K562 (cell line): ENCODE measurements around the gene ANO4. TPM values are rescaled to one million over a fixed set of nuclear protein-coding genes. Genes with fewer than 3 reads are reported as not detected.

Source experiments
- ATAC-seq: fragments of 200-7000 bp; cut with Tn5 transposase; 3 replicates; pipeline ENCODE4 v1.9.1; 2020; ENCODE audit warnings: moderate library complexity
- BruUV-seq: library from RNA; stranded (reverse); fragments of 400-500 nt; replicated peaks from 2 replicates; lab custom pipeline; 2021; lab: Mats Ljungman, UMichigan
- CTCF ChIA-PET: fragments of 300-600 bp; formaldehyde crosslinking; extraction: SDS; loops from one replicate; lab custom pipeline; 2021; ENCODE audit warnings: low intra/inter-chr PET ratio; lab: Yijun Ruan, JAX
- POLR2A ChIA-PET: fragments of 300-600, 350-650 bp; sonication (Branson Sonifier 250); formaldehyde crosslinking; extraction: SDS; loops from one replicate; lab custom pipeline; 2021; ENCODE audit warnings: antibody characterized with exemption, inconsistent platforms; lab: Yijun Ruan, JAX
- DNase-seq, 4 experiments: peaks; one replicate each; pipeline versions ENCODE4 v3.0.0 to v3.0.0-alpha.2; 2011 to 2018; ENCODE audit warnings: low spot score in 3 of 4, mixed read lengths in 3 of 4; ENCODE audit errors: extremely low read depth in 1 of 4
- FAIRE-seq: peaks from 2 replicates; lab custom pipeline; 2011; peaks lifted over from hg19 to GRCh38; lab: Jason Lieb, UNC
- H2AFZ ChIP-seq: 2 replicates; pipeline ENCODE4 v1.6.0; 2011; ENCODE audit warnings: low read depth, low read length, control low read depth, inconsistent platforms
- H3K27ac ChIP-seq: fragments of 200-600 bp; 3 replicates; pipeline ENCODE4 v1.8.0; 2011; ENCODE audit warnings: low read depth, mild to moderate bottlenecking, control low read depth, inconsistent platforms, low read length, moderate library complexity, mixed read lengths; ENCODE audit errors: extremely low read depth
- H3K27me3 ChIP-seq, 2 experiments: fragments of 300-600 bp in 1 of 2; 2 replicates in 1 of 2; 3 replicates in 1 of 2; pipeline versions ENCODE4 v1.6.0 to v1.8.0; 2011; ENCODE audit warnings: inconsistent platforms in 2 of 2, low read length in 2 of 2, mild to moderate bottlenecking in 1 of 2, mixed read lengths in 1 of 2, moderate library complexity in 1 of 2; ENCODE audit not compliant: control insufficient read depth in 2 of 2, insufficient read depth in 2 of 2
- H3K36me3 ChIP-seq: fragments of 300-600 bp; 3 replicates; pipeline ENCODE4 v1.8.0; 2011; ENCODE audit warnings: mild to moderate bottlenecking, low read length, inconsistent platforms; ENCODE audit not compliant: control insufficient read depth, insufficient read depth
- H3K4me1 ChIP-seq, 2 experiments: fragments of 200-600 bp in 1 of 2; replicated peaks in 1 of 2; 2 replicates in 1 of 2; 3 replicates in 1 of 2; pipeline versions ENCODE4 v1.5.1 to v1.8.0; 2011; ENCODE audit warnings: inconsistent platforms in 2 of 2, low read length in 2 of 2, mild to moderate bottlenecking in 1 of 2, mixed read lengths in 1 of 2, moderate library complexity in 1 of 2; ENCODE audit not compliant: control insufficient read depth in 2 of 2, insufficient read depth in 2 of 2
- H3K4me2 ChIP-seq: 2 replicates; pipeline ENCODE4 v1.6.1; 2011; ENCODE audit warnings: low read length, control low read depth, inconsistent platforms, mixed read lengths; ENCODE audit not compliant: insufficient read depth
- H3K4me3 ChIP-seq: fragments of 200-600 bp; sonication (generic), shearing (Covaris generic); 2 replicates; pipeline ENCODE4 v1.5.1; 2016; ENCODE audit warnings: control low read depth, inconsistent platforms
- H3K79me2 ChIP-seq: fragments of 200-600 bp; 3 replicates; pipeline ENCODE4 v1.8.0; 2011; ENCODE audit warnings: low read length, inconsistent platforms; ENCODE audit not compliant: control insufficient read depth, insufficient read depth
- H3K9ac ChIP-seq, 2 experiments: 2 replicates each; pipeline versions ENCODE4 v1.6.0 to v1.6.1; 2011; ENCODE audit warnings: low read depth in 2 of 2, low read length in 2 of 2, control low read depth in 1 of 2, inconsistent platforms in 1 of 2, mild to moderate bottlenecking in 1 of 2, mixed read lengths in 1 of 2; ENCODE audit not compliant: insufficient read depth in 1 of 2
- H3K9me1 ChIP-seq: one replicate; pipeline ENCODE4 v1.6.0; 2011; ENCODE audit warnings: inconsistent platforms, mild to moderate bottlenecking, low read length, moderate library complexity; ENCODE audit not compliant: control insufficient read depth, insufficient read depth
- H3K9me3 ChIP-seq: replicated peaks from 2 replicates; pipeline ENCODE4 v1.5.1; 2011; ENCODE audit warnings: low read depth, low read length, inconsistent platforms; ENCODE audit not compliant: control insufficient read depth, insufficient read depth
- H4K20me1 ChIP-seq: replicated peaks from 2 replicates; pipeline ENCODE4 v1.6.1; 2011; ENCODE audit warnings: low read length, inconsistent platforms, mixed read lengths; ENCODE audit not compliant: control insufficient read depth, insufficient read depth
- BRF1 ChIP-seq: IDR thresholded peaks from 3 replicates; pipeline ENCODE4 v1.6.1; 2011; ENCODE audit warnings: borderline replicate concordance, mild to moderate bottlenecking; ENCODE audit not compliant: insufficient read length; ENCODE audit errors: extremely low read depth
- C11orf30 ChIP-seq: fragments of 450-650 bp; IDR thresholded peaks from 2 replicates; pipeline ENCODE4 v1.6.1; 2016; ENCODE audit warnings: low read depth, mild to moderate bottlenecking
- HNRNPK ChIP-seq: fragments of 200-400 bp; formaldehyde crosslinking; IDR thresholded peaks from one replicate; pipeline ENCODE4 v1.6.1; 2018; ENCODE audit warnings: mild to moderate bottlenecking, low read depth, low read length; ENCODE audit not compliant: poor library complexity, severe bottlenecking
- ZNF184 ChIP-seq: sonication (generic); formaldehyde crosslinking; IDR thresholded peaks from 2 replicates; pipeline ENCODE4 v1.5.0; 2020; ENCODE audit warnings: missing genetic modification reagents
- ZNF584 ChIP-seq: fragments of 200-800 bp; sonication (Bioruptor generic); IDR thresholded peaks from 2 replicates; pipeline ENCODE4 v1.6.1; 2016; ENCODE audit warnings: low read depth, mild to moderate bottlenecking, missing genetic modification characterization, missing compliant biosample characterization
- ZNF79 ChIP-seq: fragments of 250-450 bp; sonication (Bioruptor Pico); IDR thresholded peaks from 2 replicates; pipeline ENCODE4 v1.4.0; 2020; ENCODE audit warnings: low read depth, mild to moderate bottlenecking, moderate library complexity
- WGBS: fragments of 100-300 bp; shearing (Covaris generic); methylation state at CpG from one replicate; pipeline ENCODE4 v1.1.6; 2016; ENCODE audit warnings: low coverage, mixed read lengths; ENCODE audit not compliant: insufficient coverage; ENCODE audit errors: missing lambda C conversion rate; 5-methylcytosine and 5-hydroxymethylcytosine counted together
- in situ Hi-C: fragments of 300-500 bp; cut with MboI; formaldehyde crosslinking; loops from 4 replicates; pipeline ENCODE4 v1.15.0; 2018; ENCODE audit warnings: inconsistent platforms, mixed read lengths
- intact Hi-C: fragments of 100-400 bp; cut with micrococcal nuclease; formaldehyde crosslinking; loops from 2 replicates; pipeline ENCODE4 v1.14.2; 2022
- polyA plus RNA-seq, 8 experiments: library from polyadenylated mRNA; depleted of rRNA in 4 of 8; stranded (reverse) in 5 of 8; unstranded in 3 of 8; fragments of >200 nt; fragmentation: Nextera tagmentation in 2 of 8; fragmentation: Illumina TruSeq in 1 of 8; extraction: Ambion mirVana in 2 of 8; extraction: Trizol in 1 of 8; gene quantifications; 2 replicates each; pipeline versions ENCODE4 v1.2.1 to v1.2.3, GENCODE V29; 2011 to 2014; ENCODE audit warnings: inconsistent platforms in 1 of 8, missing spikeins in 1 of 8
- total RNA-seq, 7 experiments: library from RNA; depleted of rRNA in 6 of 7; stranded (reverse); fragments of >200 nt in 6 of 7; fragmentation: Illumina TruSeq in 2 of 7; extraction: Trizol in 2 of 7; gene quantifications; 2 replicates each; pipeline versions ENCODE4 v1.2.1 to v1.2.3, GENCODE V29; 2011 to 2021; ENCODE audit warnings: low replicate concordance in 1 of 7
- TF ChIP-seq, protein P1 (sequence below): fragments of 250-450 bp; sonication (Bioruptor Pico); IDR thresholded peaks from 2 replicates; pipeline ENCODE4 v1.5.0; 2020; ENCODE audit warnings: mild to moderate bottlenecking
- TF ChIP-seq, protein P2 (sequence below): IDR thresholded peaks from 3 replicates; pipeline ENCODE4 v1.6.1; 2011; ENCODE audit warnings: borderline replicate concordance, mild to moderate bottlenecking; ENCODE audit not compliant: insufficient read length, insufficient read depth
- TF ChIP-seq, protein P3 (sequence below): sonication (generic); formaldehyde crosslinking; IDR thresholded peaks from 2 replicates; pipeline ENCODE4 v1.8.1; 2023; ENCODE audit warnings: mild to moderate bottlenecking, missing genetic modification reagents
- TF ChIP-seq, protein P4 (sequence below): fragments of 250-450 bp; sonication (Bioruptor Pico); IDR thresholded peaks from 2 replicates; pipeline ENCODE4 v1.5.0; 2022; ENCODE audit warnings: mild to moderate bottlenecking
- TF ChIP-seq, protein P5 (sequence below): fragments of 450-650 bp; formaldehyde crosslinking; IDR thresholded peaks from 2 replicates; pipeline ENCODE4 v1.4.0; 2022; ENCODE audit warnings: mild to moderate bottlenecking, moderate library complexity

ANO4 gene
- total and polyA plus RNA-seq, 9 of the 15 experiments (the other 6 are each of a cell fraction or from before 2014, with no cell fraction given): not detected

DNA sequence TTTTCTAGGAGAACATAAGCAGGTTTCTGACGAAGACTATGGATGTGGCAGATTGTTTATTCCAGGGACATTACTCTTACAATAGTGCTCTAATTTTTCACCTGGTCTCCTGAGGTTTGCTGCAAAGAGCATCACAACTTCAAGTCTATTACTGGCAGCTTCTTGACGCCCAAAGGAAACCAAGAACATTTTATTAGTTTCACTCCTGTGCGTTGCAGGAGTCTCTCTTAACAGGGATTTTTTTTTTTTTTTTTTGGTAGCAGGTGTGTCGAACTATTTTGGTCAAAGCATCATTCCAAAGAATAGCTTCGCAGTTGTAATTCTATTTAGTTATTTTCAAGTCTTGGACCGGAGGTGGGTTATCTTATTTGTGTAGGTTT lies 1.2 kb downstream of the ANO4 start:
- no peaks in the 10 kb centered on the region for H3K27me3 ChIP-seq
- no TSS peak for BruUV-seq
- H3K4me3 ChIP-seq: no peak overlapping the region
- no peaks in the 10 kb centered on the region for H3K9me1 ChIP-seq
- ATAC-seq (no peak), FAIRE-seq (no peak), DNase-seq (no peak)
- H3K36me3 ChIP-seq: no peaks in the 10 kb centered on the region
- in situ Hi-C loops (no loop called here), intact Hi-C loops (no loop called here)
- 0% methylated on average over 6 of the region's 6 CpGs for WGBS
- no peak overlapping the region for H3K4me2 ChIP-seq
- H2AFZ ChIP-seq: no peak overlapping the region
- H3K4me1 ChIP-seq: no peaks in the 10 kb centered on the region
- TF ChIP-seq, protein P1, sequence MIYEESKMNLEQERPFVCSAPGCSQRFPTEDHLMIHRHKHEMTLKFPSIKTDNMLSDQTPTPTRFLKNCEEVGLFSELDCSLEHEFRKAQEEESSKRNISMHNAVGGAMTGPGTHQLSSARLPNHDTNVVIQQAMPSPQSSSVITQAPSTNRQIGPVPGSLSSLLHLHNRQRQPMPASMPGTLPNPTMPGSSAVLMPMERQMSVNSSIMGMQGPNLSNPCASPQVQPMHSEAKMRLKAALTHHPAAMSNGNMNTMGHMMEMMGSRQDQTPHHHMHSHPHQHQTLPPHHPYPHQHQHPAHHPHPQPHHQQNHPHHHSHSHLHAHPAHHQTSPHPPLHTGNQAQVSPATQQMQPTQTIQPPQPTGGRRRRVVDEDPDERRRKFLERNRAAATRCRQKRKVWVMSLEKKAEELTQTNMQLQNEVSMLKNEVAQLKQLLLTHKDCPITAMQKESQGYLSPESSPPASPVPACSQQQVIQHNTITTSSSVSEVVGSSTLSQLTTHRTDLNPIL (CRISPR knock-in tag): no peak
- no peak for TF ChIP-seq ZNF584
- TF ChIP-seq, protein P2, sequence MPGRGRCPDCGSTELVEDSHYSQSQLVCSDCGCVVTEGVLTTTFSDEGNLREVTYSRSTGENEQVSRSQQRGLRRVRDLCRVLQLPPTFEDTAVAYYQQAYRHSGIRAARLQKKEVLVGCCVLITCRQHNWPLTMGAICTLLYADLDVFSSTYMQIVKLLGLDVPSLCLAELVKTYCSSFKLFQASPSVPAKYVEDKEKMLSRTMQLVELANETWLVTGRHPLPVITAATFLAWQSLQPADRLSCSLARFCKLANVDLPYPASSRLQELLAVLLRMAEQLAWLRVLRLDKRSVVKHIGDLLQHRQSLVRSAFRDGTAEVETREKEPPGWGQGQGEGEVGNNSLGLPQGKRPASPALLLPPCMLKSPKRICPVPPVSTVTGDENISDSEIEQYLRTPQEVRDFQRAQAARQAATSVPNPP: no peak
- TF ChIP-seq ZNF79: no peak
- TF ChIP-seq, protein P3, sequence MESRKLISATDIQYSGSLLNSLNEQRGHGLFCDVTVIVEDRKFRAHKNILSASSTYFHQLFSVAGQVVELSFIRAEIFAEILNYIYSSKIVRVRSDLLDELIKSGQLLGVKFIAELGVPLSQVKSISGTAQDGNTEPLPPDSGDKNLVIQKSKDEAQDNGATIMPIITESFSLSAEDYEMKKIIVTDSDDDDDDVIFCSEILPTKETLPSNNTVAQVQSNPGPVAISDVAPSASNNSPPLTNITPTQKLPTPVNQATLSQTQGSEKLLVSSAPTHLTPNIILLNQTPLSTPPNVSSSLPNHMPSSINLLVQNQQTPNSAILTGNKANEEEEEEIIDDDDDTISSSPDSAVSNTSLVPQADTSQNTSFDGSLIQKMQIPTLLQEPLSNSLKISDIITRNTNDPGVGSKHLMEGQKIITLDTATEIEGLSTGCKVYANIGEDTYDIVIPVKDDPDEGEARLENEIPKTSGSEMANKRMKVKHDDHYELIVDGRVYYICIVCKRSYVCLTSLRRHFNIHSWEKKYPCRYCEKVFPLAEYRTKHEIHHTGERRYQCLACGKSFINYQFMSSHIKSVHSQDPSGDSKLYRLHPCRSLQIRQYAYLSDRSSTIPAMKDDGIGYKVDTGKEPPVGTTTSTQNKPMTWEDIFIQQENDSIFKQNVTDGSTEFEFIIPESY (CRISPR knock-in tag): no peak
- TF ChIP-seq, protein P4, sequence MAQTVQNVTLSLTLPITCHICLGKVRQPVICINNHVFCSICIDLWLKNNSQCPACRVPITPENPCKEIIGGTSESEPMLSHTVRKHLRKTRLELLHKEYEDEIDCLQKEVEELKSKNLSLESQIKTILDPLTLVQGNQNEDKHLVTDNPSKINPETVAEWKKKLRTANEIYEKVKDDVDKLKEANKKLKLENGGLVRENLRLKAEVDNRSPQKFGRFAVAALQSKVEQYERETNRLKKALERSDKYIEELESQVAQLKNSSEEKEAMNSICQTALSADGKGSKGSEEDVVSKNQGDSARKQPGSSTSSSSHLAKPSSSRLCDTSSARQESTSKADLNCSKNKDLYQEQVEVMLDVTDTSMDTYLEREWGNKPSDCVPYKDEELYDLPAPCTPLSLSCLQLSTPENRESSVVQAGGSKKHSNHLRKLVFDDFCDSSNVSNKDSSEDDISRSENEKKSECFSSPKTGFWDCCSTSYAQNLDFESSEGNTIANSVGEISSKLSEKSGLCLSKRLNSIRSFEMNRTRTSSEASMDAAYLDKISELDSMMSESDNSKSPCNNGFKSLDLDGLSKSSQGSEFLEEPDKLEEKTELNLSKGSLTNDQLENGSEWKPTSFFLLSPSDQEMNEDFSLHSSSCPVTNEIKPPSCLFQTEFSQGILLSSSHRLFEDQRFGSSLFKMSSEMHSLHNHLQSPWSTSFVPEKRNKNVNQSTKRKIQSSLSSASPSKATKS: no peak
- TF ChIP-seq HNRNPK: no peak
- no peak for TF ChIP-seq BRF1
- TF ChIP-seq C11orf30: no peak
- TF ChIP-seq, protein P5, sequence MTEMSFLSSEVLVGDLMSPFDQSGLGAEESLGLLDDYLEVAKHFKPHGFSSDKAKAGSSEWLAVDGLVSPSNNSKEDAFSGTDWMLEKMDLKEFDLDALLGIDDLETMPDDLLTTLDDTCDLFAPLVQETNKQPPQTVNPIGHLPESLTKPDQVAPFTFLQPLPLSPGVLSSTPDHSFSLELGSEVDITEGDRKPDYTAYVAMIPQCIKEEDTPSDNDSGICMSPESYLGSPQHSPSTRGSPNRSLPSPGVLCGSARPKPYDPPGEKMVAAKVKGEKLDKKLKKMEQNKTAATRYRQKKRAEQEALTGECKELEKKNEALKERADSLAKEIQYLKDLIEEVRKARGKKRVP (CRISPR knock-in tag): no peak
- TF ChIP-seq ZNF184: no peak
- POLR2A ChIA-PET: no interaction called here
- no peak overlapping the region for H3K27ac ChIP-seq
- no peak overlapping the region for H3K9ac ChIP-seq
- no peaks in the 10 kb centered on the region for H3K9me3 ChIP-seq
- H3K79me2 ChIP-seq: no peaks in the 10 kb centered on the region
- H4K20me1 ChIP-seq: no peaks in the 10 kb centered on the region
- CTCF ChIA-PET: no interaction called here
